BE2C (cell line): ENCODE measurements around the gene DMAC2.
"Not testable (repeated sequence)": the region's sequence is repeated elsewhere in the genome, so short reads cannot be mapped to it uniquely, and the experiment has no call there.

Source experiments
- DNase-seq: peaks from one replicate; pipeline ENCODE4 v3.0.0-alpha.2; 2020
- H3K27me3 ChIP-seq: fragments of 250-450 bp; sonication (Bioruptor Pico); 2 replicates; pipeline ENCODE4 v1.5.1; 2020; ENCODE audit warnings: mild to moderate bottlenecking
- H3K36me3 ChIP-seq: fragments of 250-450 bp; sonication (Bioruptor Pico); 2 replicates; pipeline ENCODE4 v1.5.1; 2020; ENCODE audit warnings: mild to moderate bottlenecking
- H3K4me1 ChIP-seq: fragments of 250-450 bp; sonication (Bioruptor Pico); 2 replicates; pipeline ENCODE4 v1.5.1; 2020
- H3K4me3 ChIP-seq: 2 replicates; pipeline ENCODE4 v1.5.1; 2011; ENCODE audit warnings: low read depth, low read length
- H3K9me3 ChIP-seq: fragments of 250-450 bp; sonication (Bioruptor Pico); 2 replicates; pipeline ENCODE4 v1.5.1; 2020
- TF ChIP-seq, protein P1 (sequence below): IDR thresholded peaks from 2 replicates; pipeline ENCODE4 v1.5.1; 2012; ENCODE audit warnings: mild to moderate bottlenecking, low read depth, low read length

DMAC2 gene

DNA sequence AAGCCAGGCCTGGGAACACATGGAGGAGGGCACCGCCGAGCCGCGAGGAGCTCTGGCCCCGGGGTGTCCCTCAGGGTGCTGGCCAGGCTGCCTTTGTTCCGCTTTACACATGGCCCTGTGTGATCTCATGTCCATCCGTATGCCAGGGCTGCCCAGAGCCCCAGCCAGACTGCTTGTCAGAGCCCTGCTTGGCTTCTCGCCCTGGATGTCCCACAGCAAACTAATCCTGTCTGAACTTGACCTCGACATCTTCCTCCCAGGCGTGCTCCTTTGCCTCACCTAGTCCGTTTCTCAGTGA is 27.8 kb downstream of the DMAC2 start:
- H3K4me3 ChIP-seq = no peak overlapping the region
- peaks cover 12% of the 10 kb centered on the region for H3K4me1 ChIP-seq
- TF ChIP-seq, protein P1, sequence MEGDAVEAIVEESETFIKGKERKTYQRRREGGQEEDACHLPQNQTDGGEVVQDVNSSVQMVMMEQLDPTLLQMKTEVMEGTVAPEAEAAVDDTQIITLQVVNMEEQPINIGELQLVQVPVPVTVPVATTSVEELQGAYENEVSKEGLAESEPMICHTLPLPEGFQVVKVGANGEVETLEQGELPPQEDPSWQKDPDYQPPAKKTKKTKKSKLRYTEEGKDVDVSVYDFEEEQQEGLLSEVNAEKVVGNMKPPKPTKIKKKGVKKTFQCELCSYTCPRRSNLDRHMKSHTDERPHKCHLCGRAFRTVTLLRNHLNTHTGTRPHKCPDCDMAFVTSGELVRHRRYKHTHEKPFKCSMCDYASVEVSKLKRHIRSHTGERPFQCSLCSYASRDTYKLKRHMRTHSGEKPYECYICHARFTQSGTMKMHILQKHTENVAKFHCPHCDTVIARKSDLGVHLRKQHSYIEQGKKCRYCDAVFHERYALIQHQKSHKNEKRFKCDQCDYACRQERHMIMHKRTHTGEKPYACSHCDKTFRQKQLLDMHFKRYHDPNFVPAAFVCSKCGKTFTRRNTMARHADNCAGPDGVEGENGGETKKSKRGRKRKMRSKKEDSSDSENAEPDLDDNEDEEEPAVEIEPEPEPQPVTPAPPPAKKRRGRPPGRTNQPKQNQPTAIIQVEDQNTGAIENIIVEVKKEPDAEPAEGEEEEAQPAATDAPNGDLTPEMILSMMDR = no peak
- no peaks in the 10 kb centered on the region for H3K9me3 ChIP-seq
- H3K36me3 ChIP-seq = peaks cover 36% of the 10 kb centered on the region
- peak; percentile 41 for DNase-seq
- H3K27me3 ChIP-seq = no peaks in the 10 kb centered on the region

DNA sequence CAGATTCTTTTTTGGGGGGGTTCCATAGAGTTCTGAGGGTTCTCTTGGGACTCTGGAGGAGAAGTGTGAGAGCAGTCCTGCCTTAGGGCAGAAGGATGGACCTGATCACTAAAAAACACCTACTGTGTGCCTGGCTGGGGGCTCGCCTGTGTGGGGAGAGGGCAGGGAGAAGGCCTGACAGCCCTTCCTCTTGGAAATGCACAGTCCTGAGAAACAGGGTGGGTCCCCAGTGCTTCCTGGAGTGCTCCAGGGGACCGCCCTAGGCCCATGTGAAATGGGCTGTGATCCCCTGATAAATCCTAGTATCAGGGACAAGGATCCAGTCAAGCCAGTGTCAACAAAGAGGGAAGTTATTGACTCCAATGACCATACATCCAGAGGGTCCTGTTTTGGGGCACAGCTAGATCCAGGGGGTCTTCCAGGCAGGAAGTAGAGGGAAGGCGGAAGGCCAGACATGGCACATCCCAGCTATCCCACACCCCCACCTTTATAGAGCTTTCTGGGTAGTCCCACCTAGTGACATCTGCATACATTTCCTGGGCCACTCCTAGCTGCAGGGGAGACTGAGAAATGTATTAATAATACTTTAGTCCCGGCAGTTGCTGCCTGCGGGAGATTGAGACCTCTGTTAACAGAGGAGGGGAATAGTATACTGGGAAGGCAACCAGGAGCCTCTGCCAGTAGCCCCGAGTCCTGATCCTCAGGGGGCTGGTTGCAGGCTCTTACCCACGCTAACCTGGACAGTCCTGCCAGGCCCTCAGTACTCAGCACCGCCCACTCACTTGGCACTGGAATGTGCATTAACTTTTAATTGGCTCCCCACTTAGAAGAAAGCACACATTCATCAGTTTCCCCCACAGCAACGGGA is 28.4 kb downstream of the DMAC2 start:
- TF ChIP-seq, protein P1 = no peak
- H3K27me3 ChIP-seq = no peaks in the 10 kb centered on the region
- no peak overlapping the region for H3K4me3 ChIP-seq
- DNase-seq = no peak
- H3K9me3 ChIP-seq = no peaks in the 10 kb centered on the region
- H3K4me1 ChIP-seq = peaks cover 12% of the 10 kb centered on the region
- H3K36me3 ChIP-seq = peaks cover 34% of the 10 kb centered on the region

DNA sequence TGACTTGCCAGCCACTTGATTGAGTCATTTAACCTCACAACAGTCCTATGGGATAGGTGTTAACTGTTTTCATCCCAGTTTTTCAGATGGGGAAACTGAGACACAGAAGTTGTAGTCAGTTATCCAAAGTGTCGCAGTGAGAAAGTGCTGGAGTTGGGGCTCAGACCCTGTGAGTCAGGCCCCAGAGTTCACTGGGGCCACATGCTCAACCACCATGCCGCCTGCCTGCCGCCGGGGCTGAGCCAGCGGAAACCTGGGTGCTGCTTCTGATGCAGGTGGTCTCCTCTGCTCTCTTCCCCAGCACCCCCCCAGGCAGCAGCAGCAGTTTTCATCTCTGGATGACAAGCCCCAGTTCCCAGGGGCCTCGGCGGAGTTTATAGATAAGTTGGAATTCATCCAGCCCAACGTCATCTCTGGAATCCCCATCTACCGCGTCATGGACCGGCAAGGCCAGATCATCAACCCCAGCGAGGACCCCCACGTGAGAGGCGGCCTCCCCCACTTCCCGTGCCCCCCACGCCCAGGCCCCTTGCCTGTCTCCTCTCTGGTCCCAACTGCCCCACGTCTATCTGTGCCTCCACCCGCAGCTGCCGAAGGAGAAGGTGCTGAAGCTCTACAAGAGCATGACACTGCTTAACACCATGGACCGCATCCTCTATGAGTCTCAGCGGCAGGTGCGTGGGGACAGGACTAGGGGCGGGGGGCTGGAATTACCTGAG is 29.2 kb downstream of the DMAC2 start:
- Histone ChIP-seq H3K36me3 (peaks cover 31% of the 10 kb centered on the region), H3K4me3 (no peak overlapping the region), H3K4me1 (peaks cover 12% of the 10 kb centered on the region), H3K9me3 (no peaks in the 10 kb centered on the region), H3K27me3 (no peaks in the 10 kb centered on the region)
- DNase-seq = no peak
- TF ChIP-seq, protein P1 = no peak

DNA sequence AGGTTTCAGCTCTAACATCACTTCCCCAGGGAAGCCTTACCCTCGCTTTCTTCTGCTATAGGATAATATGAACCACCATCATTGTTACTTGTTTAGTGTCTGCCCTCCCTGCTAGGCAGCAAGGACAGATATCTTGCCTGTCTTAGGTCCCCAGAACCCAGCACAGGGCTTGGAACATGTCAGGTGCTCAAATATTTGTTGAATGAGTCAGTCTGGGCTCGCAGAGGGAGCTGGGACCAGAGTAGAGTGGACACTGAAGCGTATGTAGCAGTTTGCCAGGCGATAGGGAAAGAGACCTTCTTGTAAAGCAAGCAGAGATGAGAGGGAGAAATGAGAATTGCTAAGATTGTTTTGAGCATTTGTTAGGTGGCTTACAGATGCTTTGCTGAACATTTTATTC is 30.4 kb downstream of the DMAC2 start:
- no peaks in the 10 kb centered on the region for H3K9me3 ChIP-seq
- DNase-seq = no peak
- no peaks in the 10 kb centered on the region for H3K27me3 ChIP-seq
- peaks cover 21% of the 10 kb centered on the region for H3K36me3 ChIP-seq
- peaks cover 8% of the 10 kb centered on the region for H3K4me1 ChIP-seq
- TF ChIP-seq, protein P1 = no peak
- no peak overlapping the region for H3K4me3 ChIP-seq

DNA sequence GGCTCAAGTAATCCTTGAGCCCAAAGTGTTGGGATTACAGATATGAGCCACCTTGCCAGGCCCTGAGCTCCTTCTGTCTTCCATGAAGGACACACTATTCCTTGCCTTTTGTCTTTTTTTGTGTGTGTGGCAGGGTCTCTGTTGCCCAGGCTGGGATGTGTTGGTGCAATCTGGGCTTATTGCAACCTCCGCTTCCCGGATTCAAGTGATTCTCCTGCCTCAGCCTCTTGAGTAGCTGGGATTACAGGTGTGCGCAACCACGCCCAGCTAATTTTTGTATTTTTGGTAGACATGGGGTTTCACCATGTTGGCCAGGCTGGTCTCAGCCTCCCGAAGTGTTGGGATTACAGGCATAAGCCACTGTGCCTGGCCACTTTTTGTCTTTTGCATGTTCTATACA is 30.9 kb downstream of the DMAC2 start:
- DNase-seq, H3K9me3 ChIP-seq, H3K27me3 ChIP-seq, H3K4me1 ChIP-seq, H3K4me3 ChIP-seq: not testable (repeated sequence)
- H3K36me3 ChIP-seq = peaks cover 21% of the 10 kb centered on the region

DNA sequence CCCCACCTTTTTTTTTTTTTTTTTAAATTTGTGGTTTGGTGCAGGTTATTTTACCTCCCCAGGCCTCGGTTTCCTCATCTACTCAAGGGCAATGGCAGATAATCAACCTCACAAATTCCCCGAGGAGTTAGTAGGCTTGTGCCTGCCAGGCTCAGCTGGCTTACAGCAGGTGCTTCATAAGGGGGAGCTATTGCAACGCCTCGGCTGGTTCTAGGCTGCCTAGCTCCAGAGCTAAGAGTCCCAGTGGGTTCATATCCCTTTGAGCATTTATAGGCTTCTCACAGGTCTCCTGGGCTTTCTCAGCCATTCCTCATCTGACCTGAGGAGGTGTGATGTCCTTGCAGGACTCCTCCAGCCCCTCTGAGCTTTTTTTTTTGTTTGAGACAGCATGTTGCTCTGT is 31.5 kb downstream of the DMAC2 start:
- peaks cover 8% of the 10 kb centered on the region for H3K4me1 ChIP-seq
- TF ChIP-seq, protein P1 = peak; percentile 26; the same call in 1 of the 2 replicates
- no peak overlapping the region for H3K4me3 ChIP-seq
- H3K9me3 ChIP-seq = no peaks in the 10 kb centered on the region
- peaks cover 22% of the 10 kb centered on the region for H3K36me3 ChIP-seq
- no peaks in the 10 kb centered on the region for H3K27me3 ChIP-seq
- no peak for DNase-seq
